Measurements from ENCODE around the gene DLG4. TPM values are rescaled to one million over a fixed set of nuclear protein-coding genes. Genes with fewer than 3 reads are reported as not detected.

The DLG4 gene
- total RNA-seq, 2 donors from 2014 or later, result 16.2 to 16.7 TPM

DNA sequence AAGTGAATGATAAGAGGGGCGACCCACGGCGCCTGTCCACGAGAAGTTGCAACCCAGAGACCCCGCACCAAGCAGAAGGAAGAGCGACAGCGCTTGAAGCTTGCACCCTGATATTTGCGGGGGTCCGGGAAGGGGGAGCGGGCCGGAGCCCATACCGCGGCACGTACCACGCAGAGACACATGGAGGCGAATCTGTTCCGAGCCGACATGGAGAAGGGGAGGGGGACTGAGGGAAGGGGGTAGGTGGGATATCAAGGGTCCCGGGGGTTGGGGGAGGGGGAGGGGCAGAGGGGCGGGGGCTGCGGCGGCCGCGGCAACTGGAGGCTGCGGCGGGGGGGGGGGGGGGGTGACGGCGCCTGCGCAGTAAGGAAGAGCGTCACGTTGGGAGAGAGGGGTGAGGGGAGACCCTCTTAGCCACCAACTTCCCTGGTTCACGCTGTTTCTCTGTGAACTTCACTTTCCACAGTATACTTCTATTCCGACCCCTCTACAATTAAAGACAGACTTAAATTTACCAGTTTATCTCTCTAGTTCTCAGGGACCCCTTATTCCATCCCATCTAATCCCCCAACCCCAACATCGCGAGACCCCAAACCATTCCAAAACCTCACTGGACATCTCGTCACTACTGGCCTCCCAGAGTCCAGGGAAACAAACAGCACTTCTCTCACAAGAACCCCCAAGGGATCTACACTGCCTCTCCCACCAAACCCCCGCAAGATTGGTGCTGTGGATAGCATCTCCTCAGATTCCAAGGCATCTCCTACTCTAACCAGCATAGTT lies 8.0 kb downstream of the DLG4 start:
- ATAC-seq (replicated peaks in 1 of 2) (no peak), DNase-seq (no peak)
- Mint-ChIP-seq H3K27ac (no peak overlapping the region), H3K36me3 (ENCODE audit: insufficient read depth in 2 of 2) (no peaks in the 10 kb centered on the region), H3K4me1 (ENCODE audit: low read depth) (peaks cover 48% of the 10 kb centered on the region), H3K27me3 (ENCODE audit: low read depth) (no peaks in the 10 kb centered on the region), H3K9me3 (no peaks in the 10 kb centered on the region), H3K4me3 (no peak overlapping the region)

- no peak overlapping the region for H3K27ac Mint-ChIP-seq
- H3K36me3 Mint-ChIP-seq (ENCODE audit: insufficient read depth in 2 of 2), result no peaks in the 10 kb centered on the region
- peaks cover 47% of the 10 kb centered on the region for H3K4me1 Mint-ChIP-seq (ENCODE audit: low read depth)
- no peak for ATAC-seq (replicated peaks in 1 of 2)
- H3K9me3 Mint-ChIP-seq, result no peaks in the 10 kb centered on the region
- no peak for DNase-seq
- H3K4me3 Mint-ChIP-seq, result no peak overlapping the region
- no peaks in the 10 kb centered on the region for H3K27me3 Mint-ChIP-seq (ENCODE audit: low read depth)
These were observed 10.7 kb downstream of the DLG4 start for GRCh38 chr17:7208754-7209460.

GRCh38 chr17:7208027-7208571 lies 11.5 kb downstream of the DLG4 start:
- ATAC-seq (replicated peaks in 1 of 2) (no peak), DNase-seq (no peak)
- no peak overlapping the region for H3K27ac Mint-ChIP-seq
- H3K27me3 Mint-ChIP-seq (ENCODE audit: low read depth), result no peaks in the 10 kb centered on the region
- H3K9me3 Mint-ChIP-seq, result no peaks in the 10 kb centered on the region
- H3K4me3 Mint-ChIP-seq, result no peak overlapping the region
- H3K36me3 Mint-ChIP-seq (ENCODE audit: insufficient read depth in 2 of 2), result no peaks in the 10 kb centered on the region
- peaks cover 39% of the 10 kb centered on the region for H3K4me1 Mint-ChIP-seq (ENCODE audit: low read depth)

- DNase-seq (no peak), ATAC-seq (replicated peaks in 1 of 2) (no peak)
- Mint-ChIP-seq H3K4me3 (peak overlapping the region in 1 of 2 donors; percentile 39), H3K27me3 (ENCODE audit: low read depth) (no peaks in the 10 kb centered on the region), H3K4me1 (ENCODE audit: low read depth) (peaks cover 39% of the 10 kb centered on the region), H3K36me3 (ENCODE audit: insufficient read depth in 2 of 2) (no peaks in the 10 kb centered on the region), H3K9me3 (no peaks in the 10 kb centered on the region), H3K27ac (no peak overlapping the region)
These were observed 12.3 kb downstream of the DLG4 start for GRCh38 chr17:7207120-7208001.

DNA sequence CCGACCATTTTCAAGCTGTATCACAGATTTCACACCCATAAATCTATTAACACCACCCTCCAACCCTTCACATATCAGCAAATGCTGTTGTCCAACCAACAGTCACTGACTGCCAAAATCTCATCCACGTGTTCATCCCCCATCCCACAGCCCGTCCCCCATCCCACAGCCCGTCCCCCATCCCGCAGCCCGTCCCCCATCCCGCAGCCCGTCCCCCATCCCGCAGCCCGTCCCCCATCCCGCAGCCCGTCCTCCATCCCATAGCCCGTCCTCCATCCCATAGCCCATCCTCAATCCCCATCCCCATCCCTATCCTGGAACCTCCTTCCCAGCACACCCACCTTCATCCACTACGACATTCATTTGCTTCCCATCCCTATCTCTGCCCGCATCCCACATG lies 14.1 kb downstream of the DLG4 start:
- Mint-ChIP-seq H3K9me3 (no peaks in the 10 kb centered on the region), H3K4me1 (ENCODE audit: low read depth) (peaks cover 33% of the 10 kb centered on the region), H3K27me3 (ENCODE audit: low read depth) (no peaks in the 10 kb centered on the region), H3K4me3 (peak overlapping the region; percentile 75 to 88), H3K27ac (peak overlapping the region; percentile 51), H3K36me3 (ENCODE audit: insufficient read depth in 2 of 2) (no peaks in the 10 kb centered on the region)
- DNase-seq (no peak), ATAC-seq (replicated peaks in 1 of 2) (no peak)

- Mint-ChIP-seq H3K9me3 (no peaks in the 10 kb centered on the region), H3K27me3 (ENCODE audit: low read depth) (no peaks in the 10 kb centered on the region), H3K27ac (peak overlapping the region; percentile 51), H3K4me1 (ENCODE audit: low read depth) (peaks cover 33% of the 10 kb centered on the region), H3K4me3 (peak overlapping the region; percentile 75 to 88), H3K36me3 (ENCODE audit: insufficient read depth in 2 of 2) (no peaks in the 10 kb centered on the region)
- DNase-seq (peak; percentile 93 to 94), ATAC-seq (replicated peaks in 1 of 2) (peak; percentile 89)
These were observed 14.7 kb downstream of the DLG4 start for GRCh38 chr17:7204828-7205461.

GRCh38 chr17:7204336-7204735 lies 15.3 kb downstream of the DLG4 start:
- no peak for ATAC-seq (replicated peaks in 1 of 2)
- no peak for DNase-seq
- H3K27me3 Mint-ChIP-seq (ENCODE audit: low read depth), result no peaks in the 10 kb centered on the region

GRCh38 chr17:7203391-7203790 lies 16.2 kb downstream of the DLG4 start:
- no peak for DNase-seq
- H3K4me1 Mint-ChIP-seq (ENCODE audit: low read depth), result peaks cover 33% of the 10 kb centered on the region

More at GRCh38 chr17:7204336-7204735, 15.3 kb downstream of the DLG4 start:
- Mint-ChIP-seq H3K36me3 (ENCODE audit: insufficient read depth in 2 of 2) (no peaks in the 10 kb centered on the region), H3K4me1 (ENCODE audit: low read depth) (peaks cover 33% of the 10 kb centered on the region), H3K27ac (peak overlapping the region; percentile 20), H3K9me3 (no peaks in the 10 kb centered on the region), H3K4me3 (peak overlapping the region; percentile 75 to 88)

DNA sequence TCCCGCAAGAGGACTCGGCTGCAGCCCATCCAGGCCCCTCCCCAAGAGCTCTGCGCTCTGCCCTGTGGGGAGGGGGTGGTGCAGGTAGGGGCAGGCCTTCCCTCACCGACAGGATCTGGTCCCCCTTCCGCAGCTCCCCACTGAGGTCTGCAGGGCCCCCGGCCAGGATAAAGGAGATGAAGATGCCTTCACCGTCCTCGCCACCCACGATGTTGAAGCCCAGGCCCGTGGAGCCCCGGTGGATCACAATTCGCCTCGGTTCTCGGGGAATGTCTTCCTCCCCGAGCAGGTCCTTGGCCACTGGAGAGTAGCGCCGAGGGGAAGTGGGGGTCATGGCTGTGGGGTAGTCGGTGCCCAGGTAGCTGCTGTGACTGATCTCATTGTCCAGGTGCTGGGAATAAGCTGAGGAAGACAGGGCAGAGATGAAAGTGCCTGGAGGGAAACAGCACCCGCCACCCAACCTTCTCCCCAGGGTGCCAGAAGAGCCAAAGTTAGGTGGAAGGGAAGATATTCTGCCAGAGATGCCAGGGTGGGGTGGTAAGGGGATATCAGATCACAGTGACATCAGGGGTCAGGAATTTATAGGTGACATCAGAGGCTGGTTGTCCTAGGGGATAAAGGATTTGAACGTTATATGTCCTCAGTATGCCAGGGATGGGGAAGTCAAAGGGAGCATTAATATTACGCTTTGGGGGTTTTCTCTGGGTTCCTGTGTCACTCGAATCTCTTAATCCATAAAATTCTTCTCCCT lies 22.8 kb downstream of the DLG4 start:
- Mint-ChIP-seq H3K4me3 (no peak overlapping the region), H3K27ac (no peak overlapping the region), H3K27me3 (ENCODE audit: low read depth) (no peaks in the 10 kb centered on the region), H3K9me3 (no peaks in the 10 kb centered on the region), H3K36me3 (ENCODE audit: insufficient read depth in 2 of 2) (peaks cover 0 to 3% of the 10 kb centered on the region in 2 donors), H3K4me1 (ENCODE audit: low read depth) (no peaks in the 10 kb centered on the region)
- ATAC-seq (replicated peaks in 1 of 2), result no peak
- no peak for DNase-seq

More at GRCh38 chr17:7203391-7203790, 16.2 kb downstream of the DLG4 start:
- no peak overlapping the region for H3K27ac Mint-ChIP-seq
- no peaks in the 10 kb centered on the region for H3K27me3 Mint-ChIP-seq (ENCODE audit: low read depth)
- no peaks in the 10 kb centered on the region for H3K9me3 Mint-ChIP-seq
- ATAC-seq (replicated peaks in 1 of 2), result no peak
- H3K4me3 Mint-ChIP-seq, result peak overlapping the region; percentile 35 to 47
- no peaks in the 10 kb centered on the region for H3K36me3 Mint-ChIP-seq (ENCODE audit: insufficient read depth in 2 of 2)

GRCh38 chr17:7195971-7196370 lies 23.7 kb downstream of the DLG4 start:
- ATAC-seq (replicated peaks in 1 of 2) (no peak), DNase-seq (no peak)
- Mint-ChIP-seq H3K36me3 (ENCODE audit: insufficient read depth in 2 of 2) (peaks cover 0 to 3% of the 10 kb centered on the region in 2 donors), H3K9me3 (no peaks in the 10 kb centered on the region), H3K4me3 (no peak overlapping the region), H3K27ac (no peak overlapping the region), H3K27me3 (ENCODE audit: low read depth) (no peaks in the 10 kb centered on the region), H3K4me1 (ENCODE audit: low read depth) (no peaks in the 10 kb centered on the region)

GRCh38 chr17:7192271-7192937 lies 27.2 kb downstream of the DLG4 start:
- no peaks in the 10 kb centered on the region for H3K27me3 Mint-ChIP-seq (ENCODE audit: low read depth)
- H3K4me1 Mint-ChIP-seq (ENCODE audit: low read depth), result no peaks in the 10 kb centered on the region
- no peaks in the 10 kb centered on the region for H3K9me3 Mint-ChIP-seq
- H3K4me3 Mint-ChIP-seq, result no peak overlapping the region
- H3K36me3 Mint-ChIP-seq (ENCODE audit: insufficient read depth in 2 of 2), result peaks cover 0 to 3% of the 10 kb centered on the region in 2 donors
- ATAC-seq (replicated peaks in 1 of 2), result no peak
- no peak for DNase-seq
- H3K27ac Mint-ChIP-seq, result no peak overlapping the region

All from activated T-cell treated with anti-CD3 and anti-CD28 coated beads, Interleukin-2, amount 50 U/mL, for 72 hours (primary cell).